Endodermal cell (in vitro differentiated cells): ENCODE data around the gene ST8SIA2. TPM values are rescaled to one million over a fixed set of nuclear protein-coding genes. Genes with fewer than 3 reads are reported as not detected.
A peak's percentile ranks its signal among the peaks of the same experiment; 100 is the strongest.

Experiments
- DNase-seq: peaks from one replicate; pipeline ENCODE4 v3.0.0-alpha.2; 2017
- H3K27ac ChIP-seq: 2 replicates; pipeline ENCODE4 v1.5.1; 2013; ENCODE audit warnings: mild to moderate bottlenecking, low read depth, low read length, moderate library complexity
- H3K27me3 ChIP-seq: 2 replicates; pipeline ENCODE4 v1.6.1; 2013; ENCODE audit warnings: mild to moderate bottlenecking, low read length, moderate library complexity; ENCODE audit not compliant: insufficient read depth, control insufficient read depth, poor library complexity, severe bottlenecking
- H3K36me3 ChIP-seq: 2 replicates; pipeline ENCODE4 v1.7.0; 2013; ENCODE audit warnings: mild to moderate bottlenecking, low read length, moderate library complexity; ENCODE audit not compliant: control insufficient read depth, insufficient read depth
- H3K4me1 ChIP-seq: one replicate; pipeline ENCODE4 v1.7.0; 2013; ENCODE audit warnings: low read length; ENCODE audit not compliant: control insufficient read depth, insufficient read depth
- H3K4me3 ChIP-seq: 2 replicates; pipeline ENCODE4 v1.5.1; 2013; ENCODE audit warnings: mild to moderate bottlenecking, low read length, moderate library complexity
- H3K9ac ChIP-seq: 2 replicates; pipeline ENCODE4 v1.6.1; 2013; ENCODE audit warnings: mild to moderate bottlenecking, low read length, moderate library complexity; ENCODE audit not compliant: poor library complexity, severe bottlenecking; ENCODE audit errors: extremely low read depth
- H3K9me3 ChIP-seq: 2 replicates; pipeline ENCODE4 v1.6.1; 2013; ENCODE audit warnings: mild to moderate bottlenecking, low read length, moderate library complexity; ENCODE audit not compliant: control insufficient read depth
- H3K27ac Mint-ChIP-seq: 2 replicates; pipeline ENCODE4 v1.8.0; 2020; ENCODE audit warnings: mixed read lengths
- H3K27me3 Mint-ChIP-seq: 2 replicates; pipeline ENCODE4 v1.8.0; 2021; ENCODE audit warnings: mild to moderate bottlenecking, mixed read lengths; ENCODE audit not compliant: insufficient read depth
- H3K36me3 Mint-ChIP-seq: 2 replicates; pipeline ENCODE4 v1.8.0; 2020; ENCODE audit warnings: low read depth, mixed read lengths
- H3K4me1 Mint-ChIP-seq: 2 replicates; pipeline ENCODE4 v1.8.0; 2020; ENCODE audit warnings: mixed read lengths
- H3K4me3 Mint-ChIP-seq: 2 replicates; pipeline ENCODE4 v1.8.0; 2020; ENCODE audit warnings: mild to moderate bottlenecking, moderate library complexity, mixed read lengths
- H3K9me3 Mint-ChIP-seq: 2 replicates; pipeline ENCODE4 v1.8.0; 2020; ENCODE audit warnings: mild to moderate bottlenecking, mixed read lengths
- WGBS, 2 experiments: methylation state at CpG; one replicate each; pipeline versions ENCODE4 v1.1.5 to v1.1.7; 2013; ENCODE audit warnings: missing lambda C conversion rate in 2 of 2, mixed read lengths in 1 of 2; ENCODE audit not compliant: insufficient coverage in 1 of 2, insufficient read length in 1 of 2; 5-methylcytosine and 5-hydroxymethylcytosine counted together
- total RNA-seq, 2 donors: library from RNA; stranded (reverse); fragmentation: NEBNext Ultra II Directional in 1 of 2; extraction: Animal tissue kit (Norgen Biotek cat#: 25700) in 1 of 2; gene quantifications; 2 replicates in 1 of 2; 3 replicates in 1 of 2; pipeline ENCODE4 v1.2.1, GENCODE V29; 2021
- TF ChIP-seq, protein P1 (sequence below): fragments of 200-600 bp; sonication (generic); conservative IDR thresholded peaks from 2 replicates; pipeline ENCODE4 v1.5.0; 2021; ENCODE audit warnings: antibody characterized with exemption, mild to moderate bottlenecking

The ST8SIA2 gene
- total RNA-seq, 2 donors from 2014 or later = 8.1 to 8.9 TPM

DNA sequence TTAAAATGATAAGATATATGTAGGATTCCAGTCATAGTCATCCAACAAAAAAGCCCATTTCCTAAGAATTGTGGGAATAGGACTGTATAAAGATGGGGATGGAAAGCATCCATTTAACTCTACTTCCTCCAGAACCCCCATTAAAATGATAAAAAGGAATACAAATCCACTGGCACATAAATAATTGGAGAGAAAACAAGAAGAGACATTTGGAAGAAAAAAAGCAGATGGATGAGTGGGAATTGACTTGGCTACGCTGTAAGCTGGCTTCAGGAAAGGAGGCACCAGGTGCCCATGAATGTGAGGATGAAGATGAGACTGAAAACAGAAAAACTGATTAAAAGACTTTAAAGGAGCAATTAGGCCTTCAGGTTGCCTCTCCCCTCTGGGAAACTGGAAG is 91.8 kb downstream of the ST8SIA2 start:
- Histone ChIP-seq H3K36me3 (no peaks in the 10 kb centered on the region), H3K27ac (no peak overlapping the region), H3K4me3 (no peak overlapping the region), H3K9me3 (peaks cover 7% of the 10 kb centered on the region), H3K27me3 (no peaks in the 10 kb centered on the region), H3K9ac (no peak overlapping the region), H3K4me1 (peaks cover under 1% of the 10 kb centered on the region)
- no peak for DNase-seq
- Mint-ChIP-seq H3K27me3 (peaks cover 2% of the 10 kb centered on the region), H3K36me3 (no peaks in the 10 kb centered on the region), H3K9me3 (peaks cover 24% of the 10 kb centered on the region), H3K4me1 (no peaks in the 10 kb centered on the region), H3K4me3 (no peak overlapping the region), H3K27ac (no peak overlapping the region)
- WGBS, 2 experiments = 90 to 95% methylated on average over 1 of the region's 1 CpG
- TF ChIP-seq, protein P1, sequence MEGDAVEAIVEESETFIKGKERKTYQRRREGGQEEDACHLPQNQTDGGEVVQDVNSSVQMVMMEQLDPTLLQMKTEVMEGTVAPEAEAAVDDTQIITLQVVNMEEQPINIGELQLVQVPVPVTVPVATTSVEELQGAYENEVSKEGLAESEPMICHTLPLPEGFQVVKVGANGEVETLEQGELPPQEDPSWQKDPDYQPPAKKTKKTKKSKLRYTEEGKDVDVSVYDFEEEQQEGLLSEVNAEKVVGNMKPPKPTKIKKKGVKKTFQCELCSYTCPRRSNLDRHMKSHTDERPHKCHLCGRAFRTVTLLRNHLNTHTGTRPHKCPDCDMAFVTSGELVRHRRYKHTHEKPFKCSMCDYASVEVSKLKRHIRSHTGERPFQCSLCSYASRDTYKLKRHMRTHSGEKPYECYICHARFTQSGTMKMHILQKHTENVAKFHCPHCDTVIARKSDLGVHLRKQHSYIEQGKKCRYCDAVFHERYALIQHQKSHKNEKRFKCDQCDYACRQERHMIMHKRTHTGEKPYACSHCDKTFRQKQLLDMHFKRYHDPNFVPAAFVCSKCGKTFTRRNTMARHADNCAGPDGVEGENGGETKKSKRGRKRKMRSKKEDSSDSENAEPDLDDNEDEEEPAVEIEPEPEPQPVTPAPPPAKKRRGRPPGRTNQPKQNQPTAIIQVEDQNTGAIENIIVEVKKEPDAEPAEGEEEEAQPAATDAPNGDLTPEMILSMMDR = no peak

DNA sequence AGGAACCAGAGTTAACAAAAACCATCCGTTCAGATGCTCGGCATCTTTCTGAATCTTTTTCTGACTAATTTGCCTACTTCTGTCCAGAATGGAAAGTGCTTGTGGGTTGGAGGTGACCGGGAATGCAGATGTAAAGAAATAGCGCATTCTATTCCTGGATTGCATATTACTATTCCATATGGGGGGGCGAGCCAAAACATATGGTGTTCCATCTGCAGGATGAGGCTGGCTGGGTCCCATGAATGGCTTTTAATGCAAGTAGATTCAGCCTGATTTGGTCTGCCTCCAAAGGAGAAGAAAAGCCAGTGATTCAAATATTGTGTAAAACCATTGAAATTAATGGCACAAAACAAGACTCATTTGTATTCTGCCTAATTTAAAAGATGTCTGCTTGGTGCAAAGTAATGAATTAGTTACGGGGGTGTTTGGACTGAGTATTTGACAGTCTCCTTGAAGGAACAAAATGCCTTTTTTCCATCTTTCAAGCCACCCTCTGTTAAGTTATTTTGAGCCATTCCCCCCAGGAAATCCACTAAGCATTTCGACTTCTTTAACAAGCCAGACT is 99.0 kb downstream of the ST8SIA2 start:
- H3K4me3 Mint-ChIP-seq = no peak overlapping the region
- no peaks in the 10 kb centered on the region for H3K4me1 ChIP-seq
- peaks cover 20% of the 10 kb centered on the region for H3K27me3 Mint-ChIP-seq
- 85 to 95% methylated on average over 6 to 7 of the region's 7 CpGs for WGBS, 2 experiments
- no peak for DNase-seq
- no peaks in the 10 kb centered on the region for H3K27me3 ChIP-seq
- H3K36me3 Mint-ChIP-seq = no peaks in the 10 kb centered on the region
- H3K27ac ChIP-seq = no peak overlapping the region
- H3K9me3 ChIP-seq = peaks cover 7% of the 10 kb centered on the region
- no peak overlapping the region for H3K9ac ChIP-seq
- H3K4me1 Mint-ChIP-seq = peaks cover 14% of the 10 kb centered on the region
- H3K4me3 ChIP-seq = no peak overlapping the region
- no peaks in the 10 kb centered on the region for H3K36me3 ChIP-seq
- H3K9me3 Mint-ChIP-seq = peaks cover 25% of the 10 kb centered on the region
- H3K27ac Mint-ChIP-seq = no peak overlapping the region
- TF ChIP-seq, protein P1 = no peak

DNA sequence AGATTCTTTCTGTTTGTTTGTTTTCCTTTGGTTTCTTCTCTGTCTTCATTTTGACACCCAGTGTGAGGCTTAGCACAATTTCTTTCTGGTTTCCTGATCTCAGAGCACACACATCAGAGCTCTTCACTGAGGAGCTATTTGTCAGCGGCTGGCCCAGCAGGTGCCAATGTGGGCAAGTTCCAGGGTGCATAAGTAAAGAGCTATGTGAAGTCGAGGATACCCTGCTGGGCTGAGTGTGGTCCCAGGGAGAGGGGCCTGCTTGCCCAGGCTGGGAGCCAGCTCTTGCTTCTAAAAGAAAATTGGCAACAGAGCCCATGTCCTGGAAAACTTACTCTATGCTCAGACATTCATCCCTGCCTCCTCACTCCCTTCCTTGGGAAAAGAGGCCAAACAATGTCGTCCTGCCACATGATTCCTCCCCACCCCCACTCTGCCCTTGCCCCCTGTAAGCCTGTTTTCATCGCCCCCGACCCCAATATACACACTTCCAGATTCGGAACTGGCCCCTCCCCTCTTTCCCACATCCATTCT is 101.2 kb downstream of the ST8SIA2 start:
- no peaks in the 10 kb centered on the region for H3K36me3 ChIP-seq
- no peak overlapping the region for H3K9ac ChIP-seq
- peak overlapping the region; percentile 12 for H3K27ac ChIP-seq
- DNase-seq = no peak
- Mint-ChIP-seq H3K27me3 (peaks cover 20% of the 10 kb centered on the region), H3K9me3 (peaks cover 11% of the 10 kb centered on the region), H3K4me1 (peaks cover 15% of the 10 kb centered on the region), H3K36me3 (no peaks in the 10 kb centered on the region), H3K4me3 (no peak overlapping the region), H3K27ac (no peak overlapping the region)
- H3K9me3 ChIP-seq = peaks cover 4% of the 10 kb centered on the region
- H3K27me3 ChIP-seq = no peaks in the 10 kb centered on the region
- no peak overlapping the region for H3K4me3 ChIP-seq
- TF ChIP-seq, protein P1 = no peak
- WGBS, 2 experiments = 66 to 82% methylated on average over 4 to 6 of the region's 6 CpGs
- no peaks in the 10 kb centered on the region for H3K4me1 ChIP-seq
